ENCODE results near the gene SENP2.

GRCh38 chr3:185555101-185555501 is 31.0 kb upstream of the SENP2 start:
- TF ChIP-seq CTCF (IDR thresholded peaks at IDR 0.05) (no peak), POLR2AphosphoS5 (IDR thresholded peaks at IDR 0.05) (no peak)

Data from breast epithelium (tissue), 3 donors.